GM18505 (cell line): ENCODE data around the gene ARL16.

Source experiments
- ATAC-seq: cut with Tn5 transposase; IDR thresholded peaks from one replicate; pipeline ENCODE4 v1.9.1; 2021; ENCODE audit not compliant: unreplicated experiment
- POLR2A ChIP-seq: IDR thresholded peaks from 4 replicates; pipeline ENCODE4 v1.6.1; 2011; ENCODE audit warnings: borderline replicate concordance; ENCODE audit not compliant: insufficient read depth, insufficient read length; ENCODE audit errors: extremely low read depth

ARL16 gene

DNA sequence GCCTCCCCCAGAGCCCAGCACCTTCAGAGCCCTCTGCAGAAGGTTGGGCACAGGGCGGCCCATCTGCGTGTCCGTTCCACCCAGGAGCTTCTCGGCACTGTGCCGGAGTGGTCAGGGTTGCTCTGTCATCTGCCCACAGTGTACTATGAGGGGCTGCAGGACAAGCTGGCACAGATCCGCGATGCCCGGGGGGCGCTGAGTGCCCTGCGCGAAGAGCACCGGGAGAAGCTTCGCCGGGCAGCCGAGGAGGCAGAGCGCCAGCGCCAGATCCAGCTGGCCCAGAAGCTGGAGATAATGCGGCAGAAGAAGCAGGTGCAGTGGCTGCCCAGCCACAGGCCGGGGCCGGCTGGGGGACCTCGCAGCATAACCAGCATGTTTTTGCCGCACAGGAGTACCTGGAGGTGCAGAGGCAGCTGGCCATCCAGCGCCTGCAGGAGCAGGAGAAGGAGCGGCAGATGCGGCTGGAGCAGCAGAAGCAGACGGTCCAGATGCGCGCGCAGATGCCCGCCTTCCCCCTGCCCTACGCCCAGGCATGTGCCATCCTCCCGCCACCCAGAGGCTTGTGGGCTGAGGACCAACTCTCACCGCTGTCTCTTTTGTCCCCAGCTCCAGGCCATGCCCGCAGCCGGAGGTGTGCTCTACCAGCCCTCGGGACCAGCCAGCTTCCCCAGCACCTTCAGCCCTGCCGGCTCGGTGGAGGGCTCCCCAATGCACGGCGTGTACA lies 12.8 kb upstream of the ARL16 start:
- peak; percentile 11 for TF ChIP-seq POLR2A

GRCh38 chr17:81695801-81696200 lies 12.2 kb upstream of the ARL16 start:
- ATAC-seq: no peak
- peak; percentile 6 for TF ChIP-seq POLR2A

More for the DNA sequence above, 12.8 kb upstream of the ARL16 start:
- no peak for ATAC-seq

GRCh38 chr17:81695211-81695610 lies 11.6 kb upstream of the ARL16 start:
- ATAC-seq: no peak
- no peak for TF ChIP-seq POLR2A

- ATAC-seq: no peak
- TF ChIP-seq POLR2A: no peak
Observed at GRCh38 chr17:81694810-81695209, 11.2 kb upstream of the ARL16 start.

DNA sequence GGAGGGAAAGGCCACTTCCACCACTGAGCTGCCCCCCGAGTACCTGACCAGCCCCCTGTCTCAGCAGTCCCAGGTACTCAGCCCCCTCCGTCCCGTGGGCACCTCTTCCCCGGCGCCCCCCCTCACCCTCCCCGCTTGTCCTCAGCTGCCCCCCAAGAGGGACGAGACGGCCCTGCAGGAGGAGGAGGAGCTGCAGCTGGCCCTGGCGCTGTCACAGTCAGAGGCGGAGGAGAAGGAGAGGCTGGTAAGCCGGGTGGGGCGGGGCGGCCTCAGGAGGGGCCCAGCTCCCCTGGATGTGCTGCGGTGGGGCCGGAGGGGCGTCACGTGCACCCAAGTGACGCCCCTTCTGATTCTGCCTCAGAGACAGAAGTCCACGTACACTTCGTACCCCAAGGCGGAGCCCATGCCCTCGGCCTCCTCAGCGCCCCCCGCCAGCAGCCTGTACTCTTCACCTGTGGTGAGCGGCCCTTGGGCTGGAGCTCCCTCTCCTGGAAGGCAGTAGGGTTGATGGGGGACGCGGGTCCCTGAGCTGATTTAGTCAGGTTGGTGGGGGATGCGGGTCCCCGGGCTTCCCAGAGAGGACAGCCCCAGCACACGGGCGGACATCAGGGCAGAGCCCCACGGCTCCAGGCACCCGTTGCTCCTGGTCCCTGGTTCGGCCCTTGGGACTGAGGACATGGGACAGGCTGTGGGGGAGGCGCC lies 10.1 kb upstream of the ARL16 start:
- no peak for ATAC-seq
- no peak for TF ChIP-seq POLR2A

DNA sequence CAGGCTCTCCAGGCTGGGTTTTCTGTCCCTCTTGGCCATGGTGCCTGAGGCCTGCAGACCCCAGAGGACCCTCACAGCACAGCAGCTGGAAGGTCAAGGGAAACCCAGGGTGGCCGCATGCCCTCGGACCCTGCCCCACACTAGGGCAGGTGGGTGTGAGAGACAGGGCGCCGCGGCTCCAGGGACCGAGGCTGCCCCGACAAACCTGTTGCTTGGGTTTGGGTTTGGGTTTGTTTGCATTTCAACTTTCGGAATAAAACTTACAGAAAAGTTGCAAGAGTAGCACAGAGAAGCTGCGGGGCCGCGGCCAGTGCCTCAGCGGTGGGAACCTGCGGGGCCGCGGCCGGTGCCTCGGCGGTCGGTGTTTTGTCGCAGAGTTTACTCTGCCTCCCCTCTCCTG lies 8.0 kb upstream of the ARL16 start:
- ATAC-seq: no peak
- TF ChIP-seq POLR2A: no peak

- TF ChIP-seq POLR2A: no peak
- no peak for ATAC-seq
Observed at GRCh38 chr17:81691196-81691595, 7.6 kb upstream of the ARL16 start.

- no peak for ATAC-seq
- TF ChIP-seq POLR2A: no peak
Observed at GRCh38 chr17:81690549-81690948, 7.0 kb upstream of the ARL16 start.

DNA sequence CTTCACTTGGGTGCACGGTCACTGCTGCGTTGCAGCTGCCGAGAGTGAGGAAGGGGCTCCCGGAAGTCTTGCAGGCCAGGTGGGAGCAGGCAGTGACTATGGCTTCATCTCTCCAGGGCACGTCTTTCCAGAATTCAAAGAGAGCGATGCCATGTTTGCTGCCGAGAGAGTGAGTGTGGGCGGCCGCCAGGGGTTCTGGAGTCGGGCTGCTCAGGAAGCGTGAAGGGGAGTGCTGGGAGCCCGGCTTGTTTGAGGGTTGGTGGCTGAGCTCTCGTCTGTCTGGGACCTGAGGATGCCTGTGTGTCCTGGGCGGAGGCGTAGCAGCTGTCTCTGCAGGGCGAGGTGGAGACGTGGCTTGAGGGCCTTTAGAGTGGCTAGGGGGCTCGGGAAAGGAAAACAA lies 6.5 kb upstream of the ARL16 start:
- TF ChIP-seq POLR2A: no peak

DNA sequence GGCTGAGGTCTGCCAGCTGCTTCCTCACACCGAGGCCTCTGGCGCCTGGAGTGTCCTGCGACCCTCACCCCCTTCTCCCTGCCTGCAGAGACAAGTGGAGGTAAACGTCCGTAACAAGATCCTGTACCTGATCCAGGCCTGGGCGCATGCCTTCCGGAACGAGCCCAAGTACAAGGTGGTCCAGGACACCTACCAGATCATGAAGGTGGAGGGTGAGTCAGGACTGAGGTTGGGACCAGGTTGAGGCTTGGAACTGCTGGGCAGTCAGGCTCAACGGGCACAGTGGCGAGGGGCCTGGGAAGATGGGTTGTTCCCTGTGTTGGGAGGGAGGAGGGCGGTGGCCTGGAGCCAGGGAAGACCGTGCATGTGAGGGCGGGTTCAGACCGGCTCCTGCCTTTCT lies 5.0 kb upstream of the ARL16 start:
- no peak for TF ChIP-seq POLR2A
- no peak for ATAC-seq

More for the DNA sequence above, 6.5 kb upstream of the ARL16 start:
- no peak for ATAC-seq

DNA sequence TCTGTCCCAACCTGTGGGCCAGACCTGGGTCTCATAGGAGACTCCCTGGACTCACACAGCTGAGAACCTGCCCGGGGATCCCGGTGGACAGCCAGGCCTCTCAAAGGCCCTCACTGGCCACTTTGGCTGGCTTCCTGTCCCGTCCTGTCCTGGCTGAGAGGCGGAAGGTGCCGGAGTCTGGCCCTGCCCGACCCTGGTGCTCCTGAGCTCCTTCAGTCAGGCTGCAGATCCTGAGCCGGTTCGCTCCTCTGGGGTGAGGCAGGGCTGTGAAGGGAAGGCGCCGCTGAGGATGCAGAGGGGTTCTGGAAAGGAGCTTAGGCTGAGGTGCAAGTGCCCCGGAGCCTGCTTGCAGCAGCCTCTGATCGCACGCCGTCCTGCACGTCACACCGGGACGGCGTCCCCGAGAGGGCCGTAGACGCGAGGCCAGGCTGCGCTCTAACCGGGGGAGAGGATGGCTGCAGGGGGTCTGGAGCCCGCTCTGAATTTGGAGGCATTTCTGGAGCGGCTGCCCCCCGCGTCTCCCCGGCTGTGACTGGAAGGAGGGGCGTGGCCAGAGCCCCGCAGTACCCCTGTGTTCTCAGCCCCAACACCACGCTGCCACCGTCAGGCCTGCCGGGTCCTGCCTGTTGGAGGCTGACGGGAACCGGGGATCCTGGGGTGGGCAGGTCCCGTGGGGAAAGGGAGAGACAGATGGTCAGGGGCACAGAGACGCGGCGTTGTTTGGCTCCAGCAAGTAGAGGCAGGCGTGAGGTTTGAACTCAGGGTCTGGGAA lies 4.4 kb upstream of the ARL16 start:
- TF ChIP-seq POLR2A: no peak
- no peak for ATAC-seq

DNA sequence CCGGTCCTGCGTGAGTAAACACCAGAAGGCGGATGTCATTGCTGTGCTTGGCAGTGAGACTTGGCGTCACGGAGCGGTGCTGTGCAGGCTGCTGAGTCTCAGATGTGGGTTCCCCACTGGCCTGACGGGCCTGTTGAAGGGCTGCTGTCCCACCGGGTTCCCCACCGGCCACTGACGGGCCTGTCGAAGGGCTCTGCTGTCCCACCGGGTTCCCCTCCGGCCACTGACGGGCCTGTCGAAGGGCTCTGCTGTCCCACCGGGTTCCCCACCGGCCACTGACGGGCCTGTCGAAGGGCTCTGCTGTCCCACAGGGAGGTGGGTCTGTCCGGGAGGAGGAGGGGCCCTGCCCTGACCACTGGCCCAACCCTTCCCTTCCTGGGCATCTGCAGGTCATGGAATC lies 3.0 kb upstream of the ARL16 start:
- no peak for ATAC-seq
- TF ChIP-seq POLR2A: no peak

- TF ChIP-seq POLR2A: no peak
- ATAC-seq: no peak
Observed at GRCh38 chr17:81685108-81685507, 1.5 kb upstream of the ARL16 start.
